Measurements from ENCODE around the gene TAL1.
"Not testable (repeated sequence)": the region's sequence is repeated elsewhere in the genome, so short reads cannot be mapped to it uniquely, and the experiment has no call there.

TAL1 gene

GRCh38 chr1:47232187-47232874 is at the start of gene TAL1:
TAL1 (minus strand) TSS chr1:47232225; CDS start chr1:47225888, 6,337 bp downstream.
- H3K36me3 ChIP-seq (ENCODE audit: control insufficient read depth, insufficient read depth, low read length, severe bottlenecking): no peaks in the 10 kb centered on the region
- H3K4me3 ChIP-seq (ENCODE audit: low read length): peak within 1 kb of the TSS; percentile 52
- DNase-seq (ENCODE audit: low read depth): no peak
- peaks cover 9% of the 10 kb centered on the region for H3K4me1 ChIP-seq (ENCODE audit: control insufficient read depth, insufficient read depth, low read length)
- no peak within 1 kb of the TSS for H3K9ac ChIP-seq (ENCODE audit: low read length)
- peaks cover 70% of the 10 kb centered on the region for H3K27me3 ChIP-seq (replicated peaks; ENCODE audit: control insufficient read depth, insufficient read depth, low read length)
- no peaks in the 10 kb centered on the region for H3K9me3 ChIP-seq (ENCODE audit: control insufficient read depth, low read length)

GRCh38 chr1:47280142-47280541 is 48.1 kb upstream of the TAL1 start:
- Histone ChIP-seq H3K4me1 (ENCODE audit: control insufficient read depth, insufficient read depth, low read length) (no peaks in the 10 kb centered on the region), H3K4me3 (ENCODE audit: low read length) (no peak overlapping the region), H3K9me3 (ENCODE audit: control insufficient read depth, low read length) (no peaks in the 10 kb centered on the region), H3K9ac (ENCODE audit: low read length) (no peak overlapping the region), H3K27me3 (replicated peaks; ENCODE audit: control insufficient read depth, insufficient read depth, low read length) (no peaks in the 10 kb centered on the region), H3K36me3 (ENCODE audit: control insufficient read depth, insufficient read depth, low read length, severe bottlenecking) (peaks cover 24% of the 10 kb centered on the region)
- DNase-seq (ENCODE audit: low read depth): no peak

- Histone ChIP-seq H3K9ac (ENCODE audit: low read length) (no peak overlapping the region), H3K36me3 (ENCODE audit: control insufficient read depth, insufficient read depth, low read length, severe bottlenecking) (peaks cover 16% of the 10 kb centered on the region), H3K9me3 (ENCODE audit: control insufficient read depth, low read length) (no peaks in the 10 kb centered on the region), H3K4me3 (ENCODE audit: low read length) (no peak overlapping the region), H3K27me3 (replicated peaks; ENCODE audit: control insufficient read depth, insufficient read depth, low read length) (no peaks in the 10 kb centered on the region), H3K4me1 (ENCODE audit: control insufficient read depth, insufficient read depth, low read length) (no peaks in the 10 kb centered on the region)
- no peak for DNase-seq (ENCODE audit: low read depth)
Observed at GRCh38 chr1:47276850-47277249, 44.8 kb upstream of the TAL1 start.

GRCh38 chr1:47275811-47276210 is 43.8 kb upstream of the TAL1 start:
- not testable (repeated sequence) for H3K9ac ChIP-seq (ENCODE audit: low read length); H3K4me1 ChIP-seq (ENCODE audit: control insufficient read depth, insufficient read depth, low read length); H3K4me3 ChIP-seq (ENCODE audit: low read length); H3K27me3 ChIP-seq (replicated peaks; ENCODE audit: control insufficient read depth, insufficient read depth, low read length); H3K36me3 ChIP-seq (ENCODE audit: control insufficient read depth, insufficient read depth, low read length, severe bottlenecking); DNase-seq (ENCODE audit: low read depth); H3K9me3 ChIP-seq (ENCODE audit: control insufficient read depth, low read length)

DNA sequence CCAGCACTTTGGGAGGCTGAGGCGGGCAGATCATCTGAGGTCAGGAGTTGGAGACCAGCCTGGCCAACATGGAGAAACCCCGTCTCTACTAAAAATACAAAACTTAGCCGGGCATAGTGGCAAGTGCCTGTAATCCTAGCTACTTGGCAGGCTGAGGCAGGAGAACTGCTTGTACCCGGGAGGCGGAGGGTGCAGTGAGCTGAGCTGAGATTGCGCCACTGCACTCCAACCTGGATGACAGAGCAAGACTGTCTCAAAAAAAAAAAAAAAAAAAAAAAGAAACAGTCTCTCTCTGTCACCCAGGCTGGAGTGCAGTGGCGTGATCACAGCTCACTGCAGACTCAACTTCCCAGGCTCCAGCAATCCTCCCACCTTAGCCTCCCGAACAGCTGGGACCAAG is 33.5 kb upstream of the TAL1 start:
- H3K4me1 ChIP-seq (ENCODE audit: control insufficient read depth, insufficient read depth, low read length); H3K9ac ChIP-seq (ENCODE audit: low read length); H3K4me3 ChIP-seq (ENCODE audit: low read length); H3K9me3 ChIP-seq (ENCODE audit: control insufficient read depth, low read length); H3K27me3 ChIP-seq (replicated peaks; ENCODE audit: control insufficient read depth, insufficient read depth, low read length); H3K36me3 ChIP-seq (ENCODE audit: control insufficient read depth, insufficient read depth, low read length, severe bottlenecking); DNase-seq (ENCODE audit: low read depth): not testable (repeated sequence)

DNA sequence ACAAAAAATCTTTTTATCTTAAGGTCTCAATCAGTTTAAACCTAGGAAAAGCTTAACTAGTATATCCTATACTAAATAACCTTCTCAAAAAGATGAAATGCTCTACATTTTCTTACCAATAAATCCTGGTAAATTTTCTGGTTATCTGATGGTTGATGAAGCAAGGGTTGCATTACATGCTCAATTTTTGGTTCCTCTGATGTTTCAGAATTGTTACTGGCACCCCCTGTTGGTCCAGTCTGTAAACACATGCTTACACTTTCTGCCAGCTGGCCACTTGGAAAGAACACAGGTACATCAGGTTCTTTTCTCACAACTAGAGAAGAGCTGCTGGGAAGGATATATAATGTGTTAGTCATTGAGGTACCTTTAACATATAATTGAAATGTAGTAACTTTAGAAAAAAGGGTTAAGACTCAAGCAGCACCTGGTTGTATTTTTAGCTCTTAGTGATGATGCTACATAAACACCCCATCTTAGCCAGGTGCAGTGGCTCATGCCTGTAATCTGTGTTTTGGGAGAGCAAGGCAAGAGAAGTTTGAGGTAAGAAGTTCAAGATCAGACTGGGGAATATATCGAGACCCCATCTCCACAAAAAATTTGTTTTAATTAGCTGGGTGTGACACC is 30.9 kb upstream of the TAL1 start:
- no peak overlapping the region for H3K4me3 ChIP-seq (ENCODE audit: low read length)
- no peak overlapping the region for H3K9ac ChIP-seq (ENCODE audit: low read length)
- H3K4me1 ChIP-seq (ENCODE audit: control insufficient read depth, insufficient read depth, low read length): no peaks in the 10 kb centered on the region
- H3K36me3 ChIP-seq (ENCODE audit: control insufficient read depth, insufficient read depth, low read length, severe bottlenecking): peaks cover 4% of the 10 kb centered on the region
- no peaks in the 10 kb centered on the region for H3K27me3 ChIP-seq (replicated peaks; ENCODE audit: control insufficient read depth, insufficient read depth, low read length)
- DNase-seq (ENCODE audit: low read depth): peak; percentile 43
- H3K9me3 ChIP-seq (ENCODE audit: control insufficient read depth, low read length): no peaks in the 10 kb centered on the region

GRCh38 chr1:47257224-47257623 is 25.2 kb upstream of the TAL1 start:
- Histone ChIP-seq H3K9me3 (ENCODE audit: control insufficient read depth, low read length) (no peaks in the 10 kb centered on the region), H3K27me3 (replicated peaks; ENCODE audit: control insufficient read depth, insufficient read depth, low read length) (no peaks in the 10 kb centered on the region), H3K36me3 (ENCODE audit: control insufficient read depth, insufficient read depth, low read length, severe bottlenecking) (no peaks in the 10 kb centered on the region), H3K4me1 (ENCODE audit: control insufficient read depth, insufficient read depth, low read length) (no peaks in the 10 kb centered on the region), H3K9ac (ENCODE audit: low read length) (no peak overlapping the region), H3K4me3 (ENCODE audit: low read length) (no peak overlapping the region)
- DNase-seq (ENCODE audit: low read depth): no peak

DNA sequence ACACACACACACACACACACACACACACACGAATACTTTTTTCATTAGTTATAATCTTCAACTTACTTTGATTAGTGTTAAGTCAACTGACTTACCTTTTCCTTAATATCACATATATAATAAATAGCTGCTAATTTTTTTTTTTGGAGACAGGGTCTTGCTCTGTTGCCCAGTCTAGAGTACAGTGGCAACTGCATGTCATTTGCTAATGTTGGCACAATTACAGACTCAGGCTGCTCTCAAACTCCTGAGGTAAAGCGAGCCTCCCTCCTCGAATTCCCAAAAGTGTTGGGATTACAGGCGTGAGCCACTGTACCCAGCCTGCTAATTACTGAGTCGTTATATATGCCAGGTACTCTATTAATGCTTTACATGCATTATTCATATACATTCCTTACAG is 20.8 kb upstream of the TAL1 start:
- no peaks in the 10 kb centered on the region for H3K27me3 ChIP-seq (replicated peaks; ENCODE audit: control insufficient read depth, insufficient read depth, low read length)
- H3K4me3 ChIP-seq (ENCODE audit: low read length): no peak overlapping the region
- H3K36me3 ChIP-seq (ENCODE audit: control insufficient read depth, insufficient read depth, low read length, severe bottlenecking): no peaks in the 10 kb centered on the region
- DNase-seq (ENCODE audit: low read depth): no peak
- no peaks in the 10 kb centered on the region for H3K9me3 ChIP-seq (ENCODE audit: control insufficient read depth, low read length)
- no peak overlapping the region for H3K9ac ChIP-seq (ENCODE audit: low read length)
- H3K4me1 ChIP-seq (ENCODE audit: control insufficient read depth, insufficient read depth, low read length): no peaks in the 10 kb centered on the region

- Histone ChIP-seq H3K27me3 (replicated peaks; ENCODE audit: control insufficient read depth, insufficient read depth, low read length) (no peaks in the 10 kb centered on the region), H3K36me3 (ENCODE audit: control insufficient read depth, insufficient read depth, low read length, severe bottlenecking) (no peaks in the 10 kb centered on the region), H3K9me3 (ENCODE audit: control insufficient read depth, low read length) (no peaks in the 10 kb centered on the region), H3K4me3 (ENCODE audit: low read length) (no peak overlapping the region), H3K9ac (ENCODE audit: low read length) (no peak overlapping the region), H3K4me1 (ENCODE audit: control insufficient read depth, insufficient read depth, low read length) (no peaks in the 10 kb centered on the region)
- DNase-seq (ENCODE audit: low read depth): no peak
Observed at GRCh38 chr1:47252369-47252768, 20.3 kb upstream of the TAL1 start.

DNA sequence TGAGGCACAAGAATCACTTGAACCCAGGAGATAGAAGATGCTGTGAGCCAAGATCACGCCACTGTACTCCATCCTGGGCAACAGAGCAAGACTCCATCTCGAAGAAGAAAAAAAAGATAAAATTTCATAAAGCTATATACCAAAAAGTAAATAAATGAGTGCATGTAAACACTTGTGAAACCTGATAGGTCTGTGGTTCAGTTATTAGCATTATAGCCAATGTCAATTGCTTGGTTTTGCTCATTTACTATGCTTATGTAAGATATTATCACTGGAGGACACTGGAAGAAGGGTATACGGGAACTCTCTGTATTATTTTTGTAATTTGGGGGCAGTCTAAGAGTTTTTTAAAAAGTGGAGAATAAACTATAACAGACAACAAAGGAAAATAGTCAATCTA is 17.7 kb upstream of the TAL1 start:
- Histone ChIP-seq H3K9me3 (ENCODE audit: control insufficient read depth, low read length) (no peaks in the 10 kb centered on the region), H3K4me1 (ENCODE audit: control insufficient read depth, insufficient read depth, low read length) (no peaks in the 10 kb centered on the region), H3K4me3 (ENCODE audit: low read length) (no peak overlapping the region), H3K36me3 (ENCODE audit: control insufficient read depth, insufficient read depth, low read length, severe bottlenecking) (no peaks in the 10 kb centered on the region), H3K9ac (ENCODE audit: low read length) (no peak overlapping the region), H3K27me3 (replicated peaks; ENCODE audit: control insufficient read depth, insufficient read depth, low read length) (peaks cover 3% of the 10 kb centered on the region)
- DNase-seq (ENCODE audit: low read depth): no peak

GRCh38 chr1:47244339-47244862 is 12.4 kb upstream of the TAL1 start:
- DNase-seq (ENCODE audit: low read depth): no peak
- Histone ChIP-seq H3K27me3 (replicated peaks; ENCODE audit: control insufficient read depth, insufficient read depth, low read length) (peaks cover 47% of the 10 kb centered on the region), H3K4me1 (ENCODE audit: control insufficient read depth, insufficient read depth, low read length) (no peaks in the 10 kb centered on the region), H3K4me3 (ENCODE audit: low read length) (no peak overlapping the region), H3K9me3 (ENCODE audit: control insufficient read depth, low read length) (no peaks in the 10 kb centered on the region), H3K9ac (ENCODE audit: low read length) (no peak overlapping the region), H3K36me3 (ENCODE audit: control insufficient read depth, insufficient read depth, low read length, severe bottlenecking) (no peaks in the 10 kb centered on the region)

Measured in adipocyte (in vitro differentiated cells).